ENCODE results near the gene TGIF2. TPM values are rescaled to one million over a fixed set of nuclear protein-coding genes. Genes with fewer than 3 reads are reported as not detected.

The TGIF2 gene
- total RNA-seq (10 to 100 TPM; 31.2 to 39.7 (median 35.6) TPM), total RNA-seq (34.9 to 117 (median 64.0) reads per million in 29 experiments)
- total RNA-seq (2013): 23.2 TPM

DNA sequence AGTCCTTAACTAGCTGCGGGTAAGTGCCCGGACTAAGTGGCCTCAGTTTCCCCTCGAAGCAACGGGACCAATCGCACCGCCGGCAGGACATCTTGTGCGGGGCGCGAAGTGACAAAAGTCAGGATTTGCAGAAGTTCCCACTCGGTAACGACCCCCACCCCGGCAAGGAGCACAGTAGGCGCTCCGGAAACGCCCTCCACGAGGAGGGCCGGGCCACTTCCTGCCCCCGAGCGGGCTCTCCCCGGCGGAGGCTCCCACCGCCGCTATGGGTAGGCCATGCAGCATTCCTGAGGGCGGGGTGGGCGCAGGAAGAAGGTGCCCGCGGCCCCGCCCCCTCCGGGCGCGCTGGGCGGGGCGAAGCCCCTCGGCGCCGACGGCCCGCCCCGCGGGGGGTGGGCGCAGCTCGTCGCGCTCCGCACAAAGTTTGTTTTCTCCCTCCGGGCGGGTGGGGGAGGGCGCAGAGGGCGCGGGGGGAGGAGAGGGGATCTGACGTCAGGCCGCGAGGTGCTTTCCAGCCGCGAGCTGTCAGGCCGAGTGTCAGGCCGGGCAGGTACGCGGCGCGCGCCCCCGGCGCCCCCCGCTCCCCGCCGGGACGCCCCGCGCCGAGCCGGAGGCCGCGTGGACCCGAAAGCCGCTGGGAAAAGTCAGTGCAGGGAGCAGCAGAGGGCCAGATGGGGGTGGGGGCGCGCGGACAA is at the start of gene TGIF2:
TSS of gene TGIF2 (plus strand) at position 495 of the 695 bp plus-strand sequence. CDS start 5,178 bp downstream, outside the sequence.
- CTCF ChIA-PET: interaction anchor here in 1 of 2 donors (0.5 to 1.6 kb wide), 8 partner anchors 11 to 71 kb away, joined by 3 to 9 read pairs (median 4); partner anchors contain the start of gene RAB5IF
- peaks cover 35 to 38% (median 37%) of the 10 kb centered on the region in 3 donors for H3K4me1 Mint-ChIP-seq

DNA sequence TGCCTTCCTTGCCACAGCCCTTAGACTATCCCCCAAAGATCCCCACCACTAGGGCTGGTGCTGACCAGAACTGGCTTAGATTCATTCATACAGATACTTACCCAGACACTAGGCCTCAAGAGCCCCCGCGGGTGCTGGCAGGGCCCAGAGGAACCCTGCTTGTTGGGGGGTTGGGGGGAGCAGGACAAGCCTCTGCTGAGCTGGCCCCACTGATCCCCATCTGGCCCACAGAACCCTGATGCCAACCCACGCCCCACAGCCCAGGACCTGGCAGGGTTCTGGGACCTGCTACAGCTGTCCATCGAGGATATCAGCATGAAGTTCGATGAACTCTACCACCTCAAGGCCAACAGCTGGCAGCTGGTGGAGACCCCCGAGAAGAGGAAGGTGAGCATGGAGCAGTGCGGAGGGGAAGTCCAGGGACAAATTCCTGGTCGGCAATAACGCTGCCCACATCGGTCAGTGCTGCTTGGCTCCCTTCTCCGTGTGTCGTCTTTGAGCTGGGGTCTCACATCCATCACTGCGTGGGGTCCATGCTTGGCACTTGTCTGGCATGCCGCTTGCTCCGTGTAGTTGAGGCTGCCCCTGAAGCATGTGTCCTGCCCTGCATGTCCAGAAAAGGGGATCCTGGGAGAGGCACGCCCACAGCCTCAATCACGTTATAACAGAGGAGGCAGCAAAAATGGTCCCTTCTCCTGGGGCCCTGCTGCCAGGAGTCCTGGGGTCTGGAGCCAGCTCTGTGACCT is 47.6 kb upstream of the TGIF2 start:
- H3K27me3 ChIP-seq (replicated peaks in 1 of 2; ENCODE audit: control insufficient read depth in 2 of 2, extremely low read depth in 1 of 2, insufficient read depth in 2 of 2, low read length in 1 of 2): no peaks in the 10 kb centered on the region
- 97% methylated on average over 12 of the region's 17 CpGs for WGBS (ENCODE audit: insufficient coverage)
- ATAC-seq (replicated peaks in 1 of 4): no peak
- ChIA-PET CTCF (no interaction called here), POLR2A (no interaction called here)
- Mint-ChIP-seq H3K9me3 (no peaks in the 10 kb centered on the region), H3K27me3 (no peaks in the 10 kb centered on the region), H3K4me1 (no peaks in the 10 kb centered on the region), H3K4me3 (no peak overlapping the region), H3K27ac (no peak overlapping the region), H3K36me3 (peaks cover 34% of the 10 kb centered on the region)
- peaks cover 31 to 46% of the 10 kb centered on the region in 2 donors for H3K36me3 ChIP-seq (ENCODE audit: control insufficient read depth in 2 of 2, extremely low read depth in 1 of 2, insufficient read depth in 1 of 2, low read length in 1 of 2)
- H3K27ac ChIP-seq (ENCODE audit: low read length): no peak overlapping the region
- H3K4me3 ChIP-seq (ENCODE audit: control insufficient read depth in 1 of 2, extremely low read depth in 1 of 2, low read length in 1 of 2): no peak overlapping the region
- DNase-seq: no peak
- no peaks in the 10 kb centered on the region for H3K4me1 ChIP-seq (ENCODE audit: control insufficient read depth in 1 of 2, extremely low read depth in 1 of 2, insufficient read depth in 2 of 2, low read length in 2 of 2)
- H3K9me3 ChIP-seq: no peaks in the 10 kb centered on the region

More for the DNA sequence above, at the start of gene TGIF2:
- Mint-ChIP-seq H3K36me3 (no peaks in the 10 kb centered on the region), H3K9me3 (no peaks in the 10 kb centered on the region), H3K4me3 (peak within 1 kb of the TSS; percentile 85 to 89 (median 89)), H3K27ac (peak within 1 kb of the TSS; percentile 94 to 98), H3K27me3 (no peaks in the 10 kb centered on the region)
- Histone ChIP-seq H3K27ac (ENCODE audit: low read length) (peak within 1 kb of the TSS; percentile 100), H3K4me1 (ENCODE audit: control insufficient read depth in 1 of 2, extremely low read depth in 1 of 2, insufficient read depth in 2 of 2, low read length in 2 of 2) (peaks cover 4 to 44% of the 10 kb centered on the region in 2 experiments), H3K27me3 (replicated peaks in 1 of 2; ENCODE audit: control insufficient read depth in 2 of 2, extremely low read depth in 1 of 2, insufficient read depth in 2 of 2, low read length in 1 of 2) (peaks cover 0 to 2% of the 10 kb centered on the region in 2 experiments), H3K4me3 (ENCODE audit: control insufficient read depth in 1 of 2, extremely low read depth in 1 of 2, low read length in 1 of 2) (peak within 1 kb of the TSS; percentile 77 to 90), H3K9me3 (no peaks in the 10 kb centered on the region), H3K36me3 (ENCODE audit: control insufficient read depth in 2 of 2, extremely low read depth in 1 of 2, insufficient read depth in 1 of 2, low read length in 1 of 2) (peaks cover 0 to under 1% of the 10 kb centered on the region in 2 donors)
- ATAC-seq (replicated peaks in 1 of 4) (peak; percentile 79 to 85 (median 80)), DNase-seq (peak; percentile 84 to 97 (median 90))
- 1% methylated on average over 66 of the region's 80 CpGs for WGBS (ENCODE audit: insufficient coverage)
- POLR2A ChIA-PET: interaction anchor here (0.6 to 1.1 kb wide), 11 partner anchors 15 to 605 kb away, joined by 3 to 10 read pairs (median 4); no protein-coding TSS in a partner anchor

DNA sequence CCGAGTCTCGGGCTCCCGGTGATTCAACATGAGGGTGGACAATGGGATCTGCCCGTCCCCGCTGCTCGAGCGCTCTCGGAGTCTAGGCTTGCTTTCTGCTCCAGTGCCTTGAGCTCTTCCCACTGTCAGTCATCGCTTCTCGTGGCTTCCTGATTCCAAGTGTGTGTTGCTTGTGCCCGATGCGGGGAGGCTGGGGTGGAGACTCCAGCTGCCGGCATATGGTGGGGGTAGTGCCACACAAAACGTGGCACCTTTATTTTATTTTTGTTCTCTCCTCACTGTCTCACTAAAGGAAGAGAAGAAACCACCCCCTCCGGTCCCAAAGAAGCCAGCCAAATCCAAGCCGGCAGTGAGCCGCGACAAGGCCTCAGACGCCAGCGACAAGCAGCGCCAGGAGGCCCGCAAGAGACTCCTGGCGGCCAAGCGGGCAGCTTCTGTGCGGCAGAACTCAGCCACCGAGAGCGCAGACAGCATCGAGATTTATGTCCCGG is 46.8 kb upstream of the TGIF2 start:
- peaks cover 33% of the 10 kb centered on the region for H3K36me3 Mint-ChIP-seq
- Histone ChIP-seq H3K27me3 (replicated peaks in 1 of 2; ENCODE audit: control insufficient read depth in 2 of 2, extremely low read depth in 1 of 2, insufficient read depth in 2 of 2, low read length in 1 of 2) (no peaks in the 10 kb centered on the region), H3K9me3 (no peaks in the 10 kb centered on the region), H3K4me3 (ENCODE audit: control insufficient read depth in 1 of 2, extremely low read depth in 1 of 2, low read length in 1 of 2) (no peak overlapping the region), H3K4me1 (ENCODE audit: control insufficient read depth in 1 of 2, extremely low read depth in 1 of 2, insufficient read depth in 2 of 2, low read length in 2 of 2) (no peaks in the 10 kb centered on the region), H3K27ac (ENCODE audit: low read length) (no peak overlapping the region), H3K36me3 (ENCODE audit: control insufficient read depth in 2 of 2, extremely low read depth in 1 of 2, insufficient read depth in 1 of 2, low read length in 1 of 2) (peaks cover 29 to 46% of the 10 kb centered on the region in 2 donors)
- ATAC-seq (replicated peaks in 1 of 4) (no peak), DNase-seq (no peak)
- H3K4me1 Mint-ChIP-seq: no peaks in the 10 kb centered on the region
- POLR2A ChIA-PET: interaction anchor here (0.5 to 0.6 kb wide), 2 partner anchors 43 to 74 kb away, joined by 3 read pairs; no protein-coding TSS in a partner anchor
- WGBS (ENCODE audit: insufficient coverage): 98% methylated on average over 24 of the region's 29 CpGs
- no peak overlapping the region for H3K27ac Mint-ChIP-seq
- CTCF ChIA-PET: interaction anchor here in 1 of 2 donors (0.6 kb wide), 1 partner anchor 13 kb away, joined by 3 read pairs; no protein-coding TSS in a partner anchor
- H3K4me3 Mint-ChIP-seq: no peak overlapping the region
- no peaks in the 10 kb centered on the region for H3K9me3 Mint-ChIP-seq
- no peaks in the 10 kb centered on the region for H3K27me3 Mint-ChIP-seq

DNA sequence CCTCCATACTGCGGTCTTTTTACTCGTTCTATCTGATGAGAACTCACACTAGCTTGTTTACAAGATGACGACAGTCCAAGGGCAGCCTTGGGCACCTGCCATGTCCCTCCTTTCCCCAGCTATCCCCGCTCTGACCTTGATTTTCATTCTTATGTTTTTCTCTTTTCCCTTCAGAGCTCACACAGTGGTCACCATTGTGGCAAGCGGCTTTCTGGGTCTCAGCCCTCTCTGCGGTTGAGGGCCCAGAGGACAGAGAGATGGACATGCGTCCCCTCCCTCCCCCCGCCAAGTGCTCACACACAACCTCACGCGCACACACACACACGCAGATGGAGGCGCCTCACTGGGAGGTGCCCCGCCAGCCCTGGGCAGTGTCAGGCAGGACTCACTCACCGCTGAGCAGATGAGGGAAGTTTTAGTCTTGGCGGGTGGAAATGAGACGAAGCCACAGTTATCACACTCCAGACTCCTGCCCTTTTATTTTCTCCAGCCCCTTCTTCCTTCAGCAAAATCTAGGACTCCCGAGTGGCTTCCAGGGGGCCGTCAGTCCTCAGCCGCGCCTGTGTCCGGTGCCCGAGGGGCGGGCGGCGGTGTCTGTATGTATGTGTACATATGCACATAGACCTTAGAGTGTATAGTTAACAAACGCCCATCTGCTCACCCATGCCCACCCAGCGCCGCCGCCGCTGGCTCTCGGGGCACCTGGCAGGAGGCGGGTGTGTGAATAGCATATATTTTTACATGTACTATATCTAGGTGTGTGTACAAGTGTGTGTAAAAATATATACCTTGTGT is 45.9 kb upstream of the TGIF2 start:
- no peak overlapping the region for H3K27ac ChIP-seq (ENCODE audit: low read length)
- no peak overlapping the region for H3K4me3 Mint-ChIP-seq
- no peak overlapping the region for H3K4me3 ChIP-seq (ENCODE audit: control insufficient read depth in 1 of 2, extremely low read depth in 1 of 2, low read length in 1 of 2)
- H3K9me3 ChIP-seq: no peaks in the 10 kb centered on the region
- H3K36me3 Mint-ChIP-seq: peaks cover 26% of the 10 kb centered on the region
- ChIA-PET CTCF (interaction anchor here in 1 of 2 donors (0.6 kb wide), 1 partner anchor 14 kb away, joined by 3 read pairs; no protein-coding TSS in a partner anchor), POLR2A (interaction anchor here (0.5 to 0.6 kb wide), 2 partner anchors 42 to 75 kb away, joined by 3 read pairs; no protein-coding TSS in a partner anchor)
- H3K27me3 ChIP-seq (replicated peaks in 1 of 2; ENCODE audit: control insufficient read depth in 2 of 2, extremely low read depth in 1 of 2, insufficient read depth in 2 of 2, low read length in 1 of 2): no peaks in the 10 kb centered on the region
- H3K36me3 ChIP-seq (ENCODE audit: control insufficient read depth in 2 of 2, extremely low read depth in 1 of 2, insufficient read depth in 1 of 2, low read length in 1 of 2): peaks cover 20 to 39% of the 10 kb centered on the region in 2 donors
- ATAC-seq (replicated peaks in 1 of 4) (no peak), DNase-seq (no peak)
- 97% methylated on average over 9 of the region's 32 CpGs for WGBS (ENCODE audit: insufficient coverage)
- no peaks in the 10 kb centered on the region for H3K9me3 Mint-ChIP-seq
- no peaks in the 10 kb centered on the region for H3K4me1 Mint-ChIP-seq
- H3K27ac Mint-ChIP-seq: no peak overlapping the region
- no peaks in the 10 kb centered on the region for H3K27me3 Mint-ChIP-seq
- no peaks in the 10 kb centered on the region for H3K4me1 ChIP-seq (ENCODE audit: control insufficient read depth in 1 of 2, extremely low read depth in 1 of 2, insufficient read depth in 2 of 2, low read length in 2 of 2)

DNA sequence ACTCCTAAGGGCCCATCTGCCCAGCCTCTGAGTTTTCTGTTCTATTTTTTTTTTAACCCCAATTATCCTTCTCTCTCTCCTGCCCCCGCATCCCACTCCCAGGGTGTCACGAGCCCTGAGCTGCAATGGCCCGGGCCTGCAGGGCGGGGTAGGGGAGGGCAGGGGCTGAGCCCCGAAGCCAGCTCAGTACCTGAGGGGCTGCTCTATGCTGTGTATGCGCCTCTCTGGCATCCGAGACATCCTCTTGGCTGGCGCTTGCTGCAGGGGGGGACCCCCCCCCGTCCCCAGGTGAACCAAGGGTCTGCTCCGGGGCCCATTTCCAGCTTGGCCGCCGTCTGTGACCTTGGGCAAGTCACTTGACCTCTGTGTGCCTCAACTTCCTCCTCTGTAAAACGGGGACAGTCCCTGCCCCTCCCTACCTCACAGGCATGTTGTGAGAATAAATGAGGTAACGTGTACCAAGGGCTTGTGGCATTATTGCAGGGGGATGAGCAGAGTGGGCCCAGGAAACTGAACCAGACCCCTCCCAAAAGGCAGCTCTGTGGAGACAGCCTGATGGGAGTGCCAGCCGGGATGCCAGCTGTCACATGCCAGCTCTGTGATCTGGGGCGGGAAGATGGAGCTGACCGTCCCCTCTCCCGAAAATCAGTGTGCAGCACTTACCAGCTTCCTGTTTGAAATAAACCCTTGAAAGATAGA is 45.1 kb upstream of the TGIF2 start:
- no peaks in the 10 kb centered on the region for H3K4me1 ChIP-seq (ENCODE audit: control insufficient read depth in 1 of 2, extremely low read depth in 1 of 2, insufficient read depth in 2 of 2, low read length in 2 of 2)
- Mint-ChIP-seq H3K27ac (no peak overlapping the region), H3K27me3 (no peaks in the 10 kb centered on the region), H3K4me3 (no peak overlapping the region), H3K4me1 (no peaks in the 10 kb centered on the region), H3K36me3 (peaks cover 26% of the 10 kb centered on the region), H3K9me3 (no peaks in the 10 kb centered on the region)
- no peaks in the 10 kb centered on the region for H3K27me3 ChIP-seq (replicated peaks in 1 of 2; ENCODE audit: control insufficient read depth in 2 of 2, extremely low read depth in 1 of 2, insufficient read depth in 2 of 2, low read length in 1 of 2)
- CTCF ChIA-PET: no interaction called here
- H3K27ac ChIP-seq (ENCODE audit: low read length): no peak overlapping the region
- H3K4me3 ChIP-seq (ENCODE audit: control insufficient read depth in 1 of 2, extremely low read depth in 1 of 2, low read length in 1 of 2): no peak overlapping the region
- WGBS (ENCODE audit: insufficient coverage): 90% methylated on average over 11 of the region's 18 CpGs
- DNase-seq (no peak), ATAC-seq (replicated peaks in 1 of 4) (peak in 1 of 4 experiments; percentile 27)
- no peaks in the 10 kb centered on the region for H3K9me3 ChIP-seq
- POLR2A ChIA-PET: no interaction called here
- H3K36me3 ChIP-seq (ENCODE audit: control insufficient read depth in 2 of 2, extremely low read depth in 1 of 2, insufficient read depth in 1 of 2, low read length in 1 of 2): peaks cover 20 to 37% of the 10 kb centered on the region in 2 donors
